Activated CD4-positive, alpha-beta T cell treated with anti-CD3 and anti-CD28 coated beads for 1 hour (primary cell): ENCODE measurements around the gene NFX1.

Experiments used
- DNase-seq: peaks from one replicate; pipeline ENCODE4 v3.0.0-alpha.2; 2020

Gene NFX1

GRCh38 chr9:33290247-33291030, at the start of gene NFX1:
Gene NFX1 (plus strand): TSS chr9:33290516. CDS start chr9:33290573, 57 bp downstream.
- DNase-seq, result peak; percentile 98

GRCh38 chr9:33241298-33241697, 49.0 kb upstream of the NFX1 start:
- DNase-seq, result no peak

- no peak for DNase-seq
These were observed 47.6 kb upstream of the NFX1 start for GRCh38 chr9:33242609-33243134.

- DNase-seq, result no peak
These were observed 46.1 kb upstream of the NFX1 start for GRCh38 chr9:33244137-33244784.

GRCh38 chr9:33245341-33245740, 45.0 kb upstream of the NFX1 start:
- no peak for DNase-seq

GRCh38 chr9:33246269-33246860, 44.0 kb upstream of the NFX1 start:
- DNase-seq, result no peak

GRCh38 chr9:33248606-33249005, 41.7 kb upstream of the NFX1 start:
- DNase-seq, result no peak

GRCh38 chr9:33249087-33249658, 41.1 kb upstream of the NFX1 start:
- no peak for DNase-seq

- DNase-seq, result no peak
These were observed 40.3 kb upstream of the NFX1 start for GRCh38 chr9:33249983-33250382.

- no peak for DNase-seq
These were observed 39.8 kb upstream of the NFX1 start for GRCh38 chr9:33250458-33250995.

- no peak for DNase-seq
These were observed 36.1 kb upstream of the NFX1 start for GRCh38 chr9:33254211-33254610.

GRCh38 chr9:33255014-33255413, 35.3 kb upstream of the NFX1 start:
- DNase-seq, result no peak

GRCh38 chr9:33255471-33255870, 34.8 kb upstream of the NFX1 start:
- DNase-seq, result no peak

- no peak for DNase-seq
These were observed 34.1 kb upstream of the NFX1 start for GRCh38 chr9:33256236-33256635.

- no peak for DNase-seq
These were observed 33.0 kb upstream of the NFX1 start for GRCh38 chr9:33257276-33257675.

- no peak for DNase-seq
These were observed 29.9 kb upstream of the NFX1 start for GRCh38 chr9:33260372-33260771.

GRCh38 chr9:33263131-33264002, 26.9 kb upstream of the NFX1 start:
- no peak for DNase-seq

- no peak for DNase-seq
These were observed 26.3 kb upstream of the NFX1 start for GRCh38 chr9:33264003-33264472.

- DNase-seq, result peak; percentile 99
These were observed 25.7 kb upstream of the NFX1 start, which contains the start of the genes BAG1 and CHMP5 for GRCh38 chr9:33264473-33265177. Gene BAG1 (minus strand): TSS chr9:33264708. Gene CHMP5 (plus strand): TSS chr9:33265049. CDS start chr9:33265079, 30 bp downstream.

- no peak for DNase-seq
These were observed 25.0 kb upstream of the NFX1 start for GRCh38 chr9:33265211-33265865.
